Spleen (tissue), 7 donors: ENCODE measurements around the gene AFF1.

ENCODE experiments used
- CTCF ChIP-seq, 11 experiments: fragments of 200-600 bp in 7 of 11; fragments of 450-650 bp in 4 of 11; sonication (generic) in 4 of 11; IDR thresholded peaks in 8 of 11; conservative IDR thresholded peaks in 3 of 11; 1 replicate in 7 of 11; 2 replicates in 4 of 11; pipeline versions ENCODE4 v1.4.0 to v1.8.0; 2016 to 2021; ENCODE audit warnings: antibody characterized with exemption in 11 of 11, inconsistent platforms in 4 of 11, mild to moderate bottlenecking in 1 of 11
- POLR2A ChIP-seq, 3 donors: fragments of 450-650 bp; IDR thresholded peaks; one replicate each; pipeline ENCODE4 v1.5.1; 2017; ENCODE audit warnings: antibody characterized with exemption in 3 of 3, mild to moderate bottlenecking in 1 of 3
- POLR2AphosphoS5 ChIP-seq, 3 donors: sonication (generic); formaldehyde crosslinking; IDR thresholded peaks; one replicate each; pipeline ENCODE4 v1.5.1; 2017; ENCODE audit warnings: antibody characterized with exemption in 3 of 3
- donor health status: DM: no; HTN: no; CAD: no; lungs with moderate emphysema.
- donor health status: DM: no; HTN: no; CAD: no.
- donor health status: DM: no; HTN: no; CAD: no.

GRCh38 chr4:87120010-87120409, 185.2 kb downstream of the AFF1 start:
- TF ChIP-seq POLR2A (IDR thresholded peaks at IDR 0.05) (no peak), CTCF (IDR thresholded peaks at IDR 0.05 in 8 of 11, conservative IDR thresholded peaks at IDR 0.05 in 3 of 11) (no peak), POLR2AphosphoS5 (IDR thresholded peaks at IDR 0.05) (no peak)
